NT2/D1 (cell line): ENCODE results near the gene SOAT1.

Experiments
- DNase-seq: peaks from one replicate; pipeline ENCODE4 v3.0.0-alpha.2; 2011; ENCODE audit warnings: low read depth, low spot score
- H3K27me3 ChIP-seq: 2 replicates; pipeline ENCODE4 v1.6.0; 2011; ENCODE audit warnings: mild to moderate bottlenecking; ENCODE audit not compliant: insufficient read length, insufficient read depth
- H3K36me3 ChIP-seq: 2 replicates; pipeline ENCODE4 v1.6.1; 2011; ENCODE audit warnings: mild to moderate bottlenecking, low read length, mixed read lengths; ENCODE audit not compliant: insufficient read depth, insufficient read length
- H3K4me1 ChIP-seq: 2 replicates; pipeline ENCODE4 v1.5.1; 2011; ENCODE audit not compliant: insufficient read depth, insufficient read length
- H3K4me3 ChIP-seq: 2 replicates; pipeline ENCODE4 v1.5.1; 2011; ENCODE audit warnings: low read depth; ENCODE audit not compliant: insufficient read length
- H3K9ac ChIP-seq: 2 replicates; pipeline ENCODE4 v1.6.0; 2011; ENCODE audit warnings: low read depth; ENCODE audit not compliant: insufficient read length
- H3K9me3 ChIP-seq: 2 replicates; pipeline ENCODE4 v1.5.1; 2011; ENCODE audit warnings: mild to moderate bottlenecking, low read length; ENCODE audit not compliant: insufficient read depth
- SUZ12 ChIP-seq: IDR thresholded peaks from 2 replicates; pipeline ENCODE4 v1.6.1; 2011; ENCODE audit not compliant: insufficient read length, insufficient read depth; ENCODE audit errors: extremely low read depth
- YY1 ChIP-seq: IDR thresholded peaks from 2 replicates; pipeline ENCODE4 v1.6.1; 2011; ENCODE audit not compliant: insufficient read length, insufficient read depth
- ZNF274 ChIP-seq: IDR thresholded peaks from 2 replicates; pipeline ENCODE4 v1.6.1; 2011; ENCODE audit warnings: mild to moderate bottlenecking, low read depth, low read length

The SOAT1 gene

DNA sequence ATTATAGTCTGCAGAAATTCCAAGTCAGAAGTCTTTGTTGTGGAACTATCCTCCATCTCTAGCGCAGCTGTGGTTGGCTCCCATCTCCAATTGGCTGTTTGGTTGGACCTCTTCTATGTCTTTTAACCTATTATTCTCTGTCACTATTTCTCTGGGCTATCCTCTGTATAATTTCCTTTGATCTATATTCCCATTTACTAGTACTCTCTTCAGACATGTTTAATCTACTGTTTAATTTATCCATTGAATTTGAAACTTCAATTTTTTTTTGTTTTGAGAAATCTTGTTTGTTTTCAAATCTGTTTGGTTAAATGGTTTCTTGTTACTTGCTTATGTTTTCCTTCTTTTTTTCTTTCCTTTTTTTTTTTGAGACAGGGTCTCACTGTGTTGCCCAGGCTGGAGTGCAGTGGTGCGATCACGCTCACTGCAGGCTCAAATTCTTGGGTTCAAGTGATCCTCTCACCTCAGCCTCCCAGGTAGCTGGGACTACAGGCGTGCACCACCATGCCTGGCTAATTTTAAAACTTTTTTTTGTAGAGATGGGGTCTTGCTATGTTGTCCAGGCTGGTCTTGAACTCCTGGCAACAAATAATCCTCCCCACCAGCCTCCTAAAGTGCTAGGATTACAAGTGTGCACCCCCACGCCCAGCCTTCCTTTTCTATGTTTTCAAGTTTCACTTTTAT is 28.1 kb downstream of the SOAT1 start:
- no peak overlapping the region for H3K4me3 ChIP-seq
- TF ChIP-seq ZNF274 (no peak), SUZ12 (no peak)
- no peaks in the 10 kb centered on the region for H3K27me3 ChIP-seq
- H3K4me1 ChIP-seq = no peaks in the 10 kb centered on the region
- no peak overlapping the region for H3K9ac ChIP-seq
- peaks cover 34% of the 10 kb centered on the region for H3K36me3 ChIP-seq
- DNase-seq = no peak
- H3K9me3 ChIP-seq = no peaks in the 10 kb centered on the region

DNA sequence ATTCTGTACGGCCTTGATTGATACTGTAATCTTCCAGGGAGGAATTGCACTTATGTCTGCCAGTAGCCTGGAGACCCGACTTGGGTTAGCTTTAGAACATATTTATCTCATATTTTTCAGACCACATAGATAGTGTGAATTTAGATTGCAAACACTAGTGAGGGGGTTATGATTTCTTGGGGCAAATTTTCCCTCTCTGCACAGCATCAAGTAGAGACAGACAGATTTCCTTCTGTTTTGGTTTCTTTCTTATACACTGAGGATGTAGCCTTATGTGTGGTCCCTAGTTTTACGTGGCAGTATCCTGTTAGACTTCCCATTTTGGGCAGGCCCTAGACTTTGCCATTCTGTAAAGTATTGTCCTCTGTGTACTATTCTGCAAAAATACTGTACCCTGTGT is 29.0 kb downstream of the SOAT1 start:
- no peak for TF ChIP-seq ZNF274
- TF ChIP-seq SUZ12 = no peak
- no peak for TF ChIP-seq YY1
- Histone ChIP-seq H3K4me3 (no peak overlapping the region), H3K9ac (no peak overlapping the region)

DNA sequence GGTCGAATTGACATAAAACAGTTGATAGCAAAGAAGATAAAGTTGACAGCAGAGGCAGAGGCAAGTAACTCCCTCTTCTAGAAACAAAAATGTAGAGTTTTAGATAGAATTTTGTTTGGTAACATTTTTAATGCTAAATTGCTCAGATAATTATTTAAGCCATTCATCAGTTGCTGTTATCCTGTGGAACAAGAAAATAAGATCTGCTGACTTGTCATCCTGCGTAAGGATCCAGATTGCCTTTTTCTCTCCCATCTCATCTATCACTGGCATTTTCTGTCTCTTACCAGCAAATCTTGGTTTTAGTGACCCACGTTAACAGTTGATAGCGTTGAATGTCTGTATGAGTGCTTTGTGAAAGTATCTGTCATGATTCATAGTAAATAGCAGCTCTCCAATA is 29.8 kb downstream of the SOAT1 start:
- TF ChIP-seq SUZ12 (no peak), YY1 (no peak), ZNF274 (no peak)
- H3K36me3 ChIP-seq = peaks cover 42% of the 10 kb centered on the region
- H3K4me3 ChIP-seq = no peak overlapping the region
- no peaks in the 10 kb centered on the region for H3K27me3 ChIP-seq
- no peak for DNase-seq
- H3K9me3 ChIP-seq = no peaks in the 10 kb centered on the region
- H3K9ac ChIP-seq = no peak overlapping the region
- H3K4me1 ChIP-seq = no peaks in the 10 kb centered on the region

More for the DNA sequence above, 29.0 kb downstream of the SOAT1 start:
- no peaks in the 10 kb centered on the region for H3K27me3 ChIP-seq
- peaks cover 41% of the 10 kb centered on the region for H3K36me3 ChIP-seq
- no peak for DNase-seq
- no peaks in the 10 kb centered on the region for H3K4me1 ChIP-seq
- H3K9me3 ChIP-seq = no peaks in the 10 kb centered on the region

- Histone ChIP-seq H3K9ac (no peak overlapping the region), H3K4me1 (no peaks in the 10 kb centered on the region), H3K27me3 (no peaks in the 10 kb centered on the region), H3K36me3 (peaks cover 44% of the 10 kb centered on the region), H3K4me3 (no peak overlapping the region), H3K9me3 (peaks cover 13% of the 10 kb centered on the region)
- TF ChIP-seq YY1 (no peak), SUZ12 (no peak), ZNF274 (no peak)
- DNase-seq = no peak
These were observed 32.2 kb downstream of the SOAT1 start for GRCh38 chr1:179325836-179326235.

GRCh38 chr1:179326746-179327145 is 33.1 kb downstream of the SOAT1 start:
- Histone ChIP-seq H3K36me3 (peaks cover 40% of the 10 kb centered on the region), H3K4me1 (no peaks in the 10 kb centered on the region)
- no peak for DNase-seq

DNA sequence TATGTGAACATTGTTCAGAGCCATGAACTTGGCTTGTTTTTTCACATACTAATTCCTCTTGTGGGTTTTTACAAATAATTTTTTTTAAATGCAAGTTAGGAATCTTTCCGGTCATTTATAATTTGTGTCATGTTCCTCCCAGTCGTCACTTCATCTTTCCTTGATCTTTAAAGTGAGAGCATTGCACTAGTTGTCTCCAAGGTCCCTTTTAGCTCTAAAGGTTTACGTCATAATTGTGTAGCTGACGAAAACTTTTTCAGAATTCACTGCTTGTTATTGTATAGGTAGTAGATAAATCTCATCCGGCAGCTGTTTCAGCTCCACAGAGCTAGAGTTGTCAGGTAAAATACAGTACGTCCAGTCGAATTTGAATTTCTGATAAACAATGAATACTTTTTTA is 33.6 kb downstream of the SOAT1 start:
- no peak overlapping the region for H3K9ac ChIP-seq
- H3K27me3 ChIP-seq = no peaks in the 10 kb centered on the region
- H3K36me3 ChIP-seq = peaks cover 40% of the 10 kb centered on the region
- H3K4me1 ChIP-seq = no peaks in the 10 kb centered on the region
- TF ChIP-seq SUZ12 (no peak), ZNF274 (no peak), YY1 (no peak)
- H3K4me3 ChIP-seq = no peak overlapping the region
- peaks cover 13% of the 10 kb centered on the region for H3K9me3 ChIP-seq
- no peak for DNase-seq

More at GRCh38 chr1:179326746-179327145, 33.1 kb downstream of the SOAT1 start:
- no peak overlapping the region for H3K9ac ChIP-seq
- no peak overlapping the region for H3K4me3 ChIP-seq
- H3K9me3 ChIP-seq = peaks cover 13% of the 10 kb centered on the region
- no peaks in the 10 kb centered on the region for H3K27me3 ChIP-seq
- no peak for TF ChIP-seq ZNF274
- TF ChIP-seq SUZ12 = no peak
- TF ChIP-seq YY1 = no peak

DNA sequence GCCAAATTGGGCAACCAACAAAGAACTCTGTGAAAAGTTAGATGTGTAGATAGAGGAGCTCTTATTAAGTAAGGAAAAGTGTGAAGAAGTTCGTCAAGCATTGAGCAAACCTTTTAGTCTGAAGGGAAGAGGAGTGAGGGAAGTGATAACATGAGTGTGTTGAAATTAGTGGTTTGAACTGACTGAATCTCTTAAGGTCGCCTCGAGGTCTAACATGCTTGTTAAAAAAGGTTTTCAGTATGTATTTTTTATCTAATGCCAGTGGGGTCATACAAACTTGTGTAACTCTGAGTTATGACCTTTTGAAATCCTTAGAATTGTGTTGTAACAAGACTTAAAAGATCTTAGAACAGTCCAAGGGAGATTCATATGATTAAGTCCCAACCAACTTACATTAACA is 34.1 kb downstream of the SOAT1 start:
- Histone ChIP-seq H3K4me3 (no peak overlapping the region), H3K27me3 (no peaks in the 10 kb centered on the region), H3K36me3 (peaks cover 40% of the 10 kb centered on the region), H3K9me3 (peaks cover 13% of the 10 kb centered on the region), H3K4me1 (no peaks in the 10 kb centered on the region), H3K9ac (no peak overlapping the region)
- DNase-seq = no peak
- TF ChIP-seq SUZ12 = no peak
- TF ChIP-seq ZNF274 = no peak
